Stimulated activated CD4-positive, alpha-beta T cell treated with anti-CD3 and anti-CD28 coated beads, Interleukin-15, amount 100 ng/mL, for 48 hours (primary cell): ENCODE measurements around the gene MYEF2.

Experiments
- DNase-seq, 2 donors: peaks; one replicate each; pipeline ENCODE4 v3.0.0-alpha.2; 2020; ENCODE audit warnings: low read depth in 2 of 2

MYEF2 gene

GRCh38 chr15:48087844-48088243 is 90.3 kb downstream of the MYEF2 start:
- DNase-seq = no peak

GRCh38 chr15:48086576-48086975 is 91.5 kb downstream of the MYEF2 start:
- DNase-seq = no peak

- no peak for DNase-seq
Measured at GRCh38 chr15:48086133-48086532, 92.0 kb downstream of the MYEF2 start.

GRCh38 chr15:48085591-48085930 is 92.5 kb downstream of the MYEF2 start:
- DNase-seq = no peak

GRCh38 chr15:48084759-48085590 is 93.1 kb downstream of the MYEF2 start:
- no peak for DNase-seq
